Smooth muscle cell (in vitro differentiated cells): ENCODE results near the gene CRIM1. TPM values are rescaled to one million over a fixed set of nuclear protein-coding genes. Genes with fewer than 3 reads are reported as not detected.

Source experiments
- DNase-seq: peaks from one replicate; lab custom pipeline; 2025; ENCODE audit not compliant: unreplicated experiment; lab: John Stamatoyannopoulos, UW
- H2AFZ ChIP-seq: fragments of 200-600 bp; sonication (generic); 2 replicates; pipeline ENCODE4 v1.6.0; 2016; ENCODE audit warnings: antibody characterized with exemption, low read depth, mild to moderate bottlenecking
- H3F3A ChIP-seq: fragments of 200-600 bp; sonication (generic); 2 replicates; pipeline ENCODE4 v1.6.0; 2017; ENCODE audit warnings: antibody characterized with exemption, low read depth
- H3K27ac ChIP-seq: fragments of 200-600 bp; sonication (generic); 2 replicates; pipeline ENCODE4 v1.5.1; 2016; ENCODE audit warnings: low read depth, mild to moderate bottlenecking
- H3K27me3 ChIP-seq: fragments of 200-600 bp; sonication (generic); 2 replicates; pipeline ENCODE4 v1.6.1; 2016; ENCODE audit warnings: low read depth, mild to moderate bottlenecking
- H3K36me3 ChIP-seq: fragments of 200-600 bp; sonication (generic); 2 replicates; pipeline ENCODE4 v1.5.1; 2016; ENCODE audit warnings: low read depth
- H3K4me1 ChIP-seq: fragments of 200-600 bp; sonication (generic); 2 replicates; pipeline ENCODE4 v1.5.1; 2016; ENCODE audit warnings: low read depth
- H3K4me2 ChIP-seq: fragments of 200-600 bp; sonication (generic); 2 replicates; pipeline ENCODE4 v1.6.0; 2016; ENCODE audit warnings: mild to moderate bottlenecking
- H3K4me3 ChIP-seq: fragments of 200-600 bp; sonication (generic); 2 replicates; pipeline ENCODE4 v1.5.1; 2016; ENCODE audit warnings: mild to moderate bottlenecking
- H3K79me2 ChIP-seq: fragments of 200-600 bp; sonication (generic); 2 replicates; pipeline ENCODE4 v1.6.0; 2016; ENCODE audit warnings: low read depth, mild to moderate bottlenecking
- H3K9ac ChIP-seq: fragments of 200-600 bp; sonication (generic); 2 replicates; pipeline ENCODE4 v1.6.0; 2016; ENCODE audit warnings: low read depth
- H3K9me3 ChIP-seq: fragments of 200-600 bp; sonication (generic); replicated peaks from 2 replicates; pipeline ENCODE4 v1.5.1; 2016; ENCODE audit warnings: low read depth
- H4K20me1 ChIP-seq: fragments of 200-600 bp; sonication (generic); 2 replicates; pipeline ENCODE4 v1.6.0; 2016; ENCODE audit warnings: low read depth
- CTCF ChIP-seq: fragments of 200-600 bp; sonication (generic); IDR thresholded peaks from 2 replicates; pipeline ENCODE4 v1.5.1; 2017; ENCODE audit warnings: borderline replicate concordance, mild to moderate bottlenecking, antibody characterized with exemption; ENCODE audit not compliant: insufficient read depth, poor library complexity, severe bottlenecking
- WGBS: methylation state at CpG from one replicate; pipeline ENCODE4 v1.1.7; 2016; ENCODE audit warnings: low lambda C conversion rate; 5-methylcytosine and 5-hydroxymethylcytosine counted together
- polyA plus RNA-seq: library from polyadenylated mRNA; unstranded; fragments of >200 nt; fragmentation: Nextera tagmentation; extraction: Ambion mirVana; gene quantifications from 2 replicates; pipeline ENCODE4 v1.2.1, GENCODE V29; 2016
- total RNA-seq: library from RNA; depleted of rRNA; stranded (reverse); fragments of >200 nt; gene quantifications from 2 replicates; pipeline ENCODE4 v1.2.3, GENCODE V29; 2014

CRIM1 gene
- total and polyA plus RNA-seq, 2 experiments from 2014 or later: 10.1 to 28.0 TPM

DNA sequence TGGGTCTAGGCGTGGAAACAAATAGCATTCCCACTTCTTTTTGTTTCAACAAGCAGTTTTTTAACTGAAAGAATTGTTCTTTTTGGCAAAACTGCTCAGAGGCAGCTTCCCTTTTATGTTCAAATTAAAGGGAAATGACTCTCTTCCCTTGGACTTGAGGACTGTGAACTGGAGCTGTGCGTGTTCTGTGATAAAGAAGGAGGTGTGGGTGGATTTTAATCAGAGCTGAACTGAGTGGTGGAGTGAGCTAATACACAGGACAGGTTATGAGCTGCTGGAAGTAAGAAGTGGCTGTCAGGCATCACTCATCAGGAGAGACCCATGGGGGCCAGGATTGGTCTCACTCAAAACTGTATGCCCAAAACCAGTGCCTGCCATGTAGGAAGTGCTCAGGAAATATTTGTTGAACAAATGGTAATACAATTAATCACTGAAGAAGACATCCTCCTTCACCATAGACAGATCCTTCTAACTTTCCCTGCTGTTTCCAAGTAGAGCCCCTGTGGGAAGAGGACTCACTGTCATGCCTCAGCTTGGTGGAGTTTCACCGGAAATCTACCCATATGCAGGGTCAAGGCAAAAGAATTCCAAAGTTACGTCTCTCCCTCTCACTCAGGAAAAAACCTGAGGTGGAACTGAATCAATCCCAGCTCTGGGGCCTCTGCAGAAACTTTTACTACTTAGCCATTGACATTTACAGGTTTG is 186.5 kb downstream of the CRIM1 start:
- 78% methylated on average over 4 of the region's 4 CpGs for WGBS
- Histone ChIP-seq H3K4me1 (no peaks in the 10 kb centered on the region), H3K4me3 (no peak overlapping the region), H3K36me3 (no peaks in the 10 kb centered on the region), H4K20me1 (no peaks in the 10 kb centered on the region), H3K4me2 (no peak overlapping the region), H3F3A (peaks cover 4% of the 10 kb centered on the region), H3K9ac (no peak overlapping the region), H3K79me2 (no peaks in the 10 kb centered on the region), H3K9me3 (no peaks in the 10 kb centered on the region), H3K27ac (no peak overlapping the region), H2AFZ (no peak overlapping the region), H3K27me3 (no peaks in the 10 kb centered on the region)
- DNase-seq: no peak
- no peak for TF ChIP-seq CTCF

DNA sequence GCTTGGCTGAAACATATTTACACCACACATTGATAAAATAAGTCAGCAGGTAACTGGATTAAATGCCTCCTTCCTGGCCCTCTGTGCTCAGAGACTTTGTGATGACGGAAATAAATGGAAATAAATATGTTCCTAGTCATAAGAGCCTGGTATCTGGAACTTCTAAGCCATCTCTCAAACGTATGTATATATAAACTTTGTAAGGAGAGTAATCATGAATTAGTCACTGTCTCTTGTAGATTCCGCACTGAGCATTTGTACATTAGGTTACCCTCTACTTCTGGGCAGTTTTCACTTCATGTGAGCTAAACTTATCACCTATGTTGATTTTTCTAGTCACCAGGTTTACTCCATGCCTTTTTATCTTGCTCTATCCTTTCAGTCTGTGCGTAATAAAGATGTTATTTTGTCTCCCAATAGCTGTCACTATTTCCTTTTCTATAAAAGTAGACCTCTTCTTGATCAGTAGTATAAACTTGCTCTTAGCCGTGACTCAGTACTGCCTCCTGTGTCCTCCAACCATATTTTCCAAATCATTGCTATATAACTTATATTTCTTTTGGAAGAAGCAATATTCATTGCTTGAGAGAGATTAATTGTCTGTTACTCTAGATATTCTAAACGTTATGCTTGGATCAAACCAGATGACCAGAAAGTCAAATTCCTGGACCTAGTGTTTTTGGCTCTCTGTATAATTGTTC is 189.2 kb downstream of the CRIM1 start:
- Histone ChIP-seq H4K20me1 (no peaks in the 10 kb centered on the region), H3K27me3 (no peaks in the 10 kb centered on the region), H2AFZ (no peak overlapping the region), H3K27ac (no peak overlapping the region), H3K4me2 (no peak overlapping the region), H3K4me1 (no peaks in the 10 kb centered on the region), H3K4me3 (no peak overlapping the region), H3K36me3 (no peaks in the 10 kb centered on the region), H3K79me2 (no peaks in the 10 kb centered on the region), H3K9me3 (no peaks in the 10 kb centered on the region), H3K9ac (no peak overlapping the region), H3F3A (peaks cover 4% of the 10 kb centered on the region)
- DNase-seq: no peak
- 91% methylated on average over 6 of the region's 6 CpGs for WGBS
- TF ChIP-seq CTCF: no peak

- no peak overlapping the region for H3K27ac ChIP-seq
- 48% methylated on average over 1 of the region's 1 CpG for WGBS
- no peaks in the 10 kb centered on the region for H3K79me2 ChIP-seq
- no peak overlapping the region for H2AFZ ChIP-seq
- H3K4me3 ChIP-seq: no peak overlapping the region
- H3K36me3 ChIP-seq: no peaks in the 10 kb centered on the region
- DNase-seq: no peak
- no peaks in the 10 kb centered on the region for H3K4me1 ChIP-seq
- H3K27me3 ChIP-seq: no peaks in the 10 kb centered on the region
- H3F3A ChIP-seq: peaks cover 7% of the 10 kb centered on the region
- TF ChIP-seq CTCF: no peak
- no peak overlapping the region for H3K4me2 ChIP-seq
- no peak overlapping the region for H3K9ac ChIP-seq
- H3K9me3 ChIP-seq: no peaks in the 10 kb centered on the region
- H4K20me1 ChIP-seq: no peaks in the 10 kb centered on the region
Measured at GRCh38 chr2:36545871-36546416, 190.4 kb downstream of the CRIM1 start.

DNA sequence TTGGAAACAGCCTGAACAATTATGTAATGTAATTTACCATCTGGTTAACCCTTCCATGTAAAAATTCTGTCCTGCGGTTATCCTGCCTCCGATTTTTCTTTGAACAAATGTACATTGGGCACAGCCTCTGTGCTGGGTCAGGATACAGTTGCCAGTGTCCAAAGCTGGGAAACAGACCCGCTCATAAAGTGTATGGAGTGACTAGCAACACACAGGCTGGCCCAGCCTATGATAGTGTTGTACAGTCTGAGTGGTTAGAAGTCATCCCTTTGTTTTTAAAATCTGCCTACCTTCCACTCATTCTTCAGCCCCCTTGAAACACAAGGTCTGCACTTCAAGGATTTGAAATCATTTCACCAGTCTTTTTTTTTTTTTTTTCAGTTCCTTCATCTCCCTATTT is 192.3 kb downstream of the CRIM1 start:
- Histone ChIP-seq H3K36me3 (no peaks in the 10 kb centered on the region), H3F3A (peaks cover 7% of the 10 kb centered on the region), H4K20me1 (no peaks in the 10 kb centered on the region), H3K27me3 (no peaks in the 10 kb centered on the region), H3K9ac (no peak overlapping the region), H3K4me1 (no peaks in the 10 kb centered on the region), H3K4me2 (no peak overlapping the region), H3K27ac (no peak overlapping the region), H2AFZ (no peak overlapping the region), H3K4me3 (no peak overlapping the region), H3K9me3 (no peaks in the 10 kb centered on the region), H3K79me2 (no peaks in the 10 kb centered on the region)
- 96% methylated on average over 3 of the region's 3 CpGs for WGBS
- TF ChIP-seq CTCF: no peak
- no peak for DNase-seq
